Measurements from ENCODE around the gene ATP5MG. TPM values are rescaled to one million over a fixed set of nuclear protein-coding genes. Genes with fewer than 3 reads are reported as not detected.
A peak's percentile ranks its signal among the peaks of the same experiment; 100 is the strongest.
"Not testable (repeated sequence)": the region's sequence is repeated elsewhere in the genome, so short reads cannot be mapped to it uniquely, and the experiment has no call there.

ATP5MG gene
- total RNA-seq, 4 donors from 2014 or later: 38.5 to 89.8 (median 51.6) TPM

- DNase-seq: peak in 1 of 3 donors; percentile 64
- Histone ChIP-seq H3K27me3 (no peaks in the 10 kb centered on the region), H3K9me3 (no peaks in the 10 kb centered on the region), H3K27ac (peak overlapping the region in 1 of 4 donors; percentile 2), H3K4me3 (no peak overlapping the region), H3K4me1 (no peaks in the 10 kb centered on the region), H3K36me3 (peaks cover 0 to 7% (median 0%) of the 10 kb centered on the region in 3 donors)
- TF ChIP-seq POLR2A (IDR thresholded peaks at IDR 0.05): no peak
- TF ChIP-seq, protein P1, sequence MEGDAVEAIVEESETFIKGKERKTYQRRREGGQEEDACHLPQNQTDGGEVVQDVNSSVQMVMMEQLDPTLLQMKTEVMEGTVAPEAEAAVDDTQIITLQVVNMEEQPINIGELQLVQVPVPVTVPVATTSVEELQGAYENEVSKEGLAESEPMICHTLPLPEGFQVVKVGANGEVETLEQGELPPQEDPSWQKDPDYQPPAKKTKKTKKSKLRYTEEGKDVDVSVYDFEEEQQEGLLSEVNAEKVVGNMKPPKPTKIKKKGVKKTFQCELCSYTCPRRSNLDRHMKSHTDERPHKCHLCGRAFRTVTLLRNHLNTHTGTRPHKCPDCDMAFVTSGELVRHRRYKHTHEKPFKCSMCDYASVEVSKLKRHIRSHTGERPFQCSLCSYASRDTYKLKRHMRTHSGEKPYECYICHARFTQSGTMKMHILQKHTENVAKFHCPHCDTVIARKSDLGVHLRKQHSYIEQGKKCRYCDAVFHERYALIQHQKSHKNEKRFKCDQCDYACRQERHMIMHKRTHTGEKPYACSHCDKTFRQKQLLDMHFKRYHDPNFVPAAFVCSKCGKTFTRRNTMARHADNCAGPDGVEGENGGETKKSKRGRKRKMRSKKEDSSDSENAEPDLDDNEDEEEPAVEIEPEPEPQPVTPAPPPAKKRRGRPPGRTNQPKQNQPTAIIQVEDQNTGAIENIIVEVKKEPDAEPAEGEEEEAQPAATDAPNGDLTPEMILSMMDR (IDR thresholded peaks at IDR 0.05): no peak
Measured at GRCh38 chr11:118415739-118416068, 14.3 kb downstream of the ATP5MG start.

DNA sequence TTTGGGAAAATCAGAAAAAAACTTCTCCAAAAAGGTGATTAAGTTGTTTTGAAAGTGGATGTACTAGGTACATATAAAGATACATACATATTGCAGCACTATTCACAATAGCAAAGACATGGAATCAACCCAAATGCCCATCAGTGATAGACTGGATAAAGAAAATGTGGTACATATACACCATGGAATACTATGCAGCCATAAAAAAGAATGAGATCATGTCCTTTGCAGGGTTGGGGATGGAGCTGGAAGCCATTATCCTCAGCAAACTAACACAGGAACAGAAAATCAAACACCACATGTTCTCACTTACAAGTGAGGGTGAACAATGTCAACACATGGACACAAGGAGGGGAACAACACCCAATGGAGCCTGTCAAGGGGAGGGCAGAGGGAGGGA, 15.5 kb downstream of the ATP5MG start:
- H3K9me3 ChIP-seq, H3K36me3 ChIP-seq, H3K27ac ChIP-seq, DNase-seq, H3K4me3 ChIP-seq, H3K4me1 ChIP-seq, H3K27me3 ChIP-seq: not testable (repeated sequence)

- H3K4me3 ChIP-seq: no peak overlapping the region
- no peaks in the 10 kb centered on the region for H3K4me1 ChIP-seq
- DNase-seq: no peak
- H3K9me3 ChIP-seq: no peaks in the 10 kb centered on the region
- no peak for TF ChIP-seq POLR2A (IDR thresholded peaks at IDR 0.05)
- H3K36me3 ChIP-seq: peaks cover 0 to 7% (median 0%) of the 10 kb centered on the region in 3 donors
- no peak overlapping the region for H3K27ac ChIP-seq
- H3K27me3 ChIP-seq: no peaks in the 10 kb centered on the region
Measured at GRCh38 chr11:118417801-118418200, 16.4 kb downstream of the ATP5MG start.

DNA sequence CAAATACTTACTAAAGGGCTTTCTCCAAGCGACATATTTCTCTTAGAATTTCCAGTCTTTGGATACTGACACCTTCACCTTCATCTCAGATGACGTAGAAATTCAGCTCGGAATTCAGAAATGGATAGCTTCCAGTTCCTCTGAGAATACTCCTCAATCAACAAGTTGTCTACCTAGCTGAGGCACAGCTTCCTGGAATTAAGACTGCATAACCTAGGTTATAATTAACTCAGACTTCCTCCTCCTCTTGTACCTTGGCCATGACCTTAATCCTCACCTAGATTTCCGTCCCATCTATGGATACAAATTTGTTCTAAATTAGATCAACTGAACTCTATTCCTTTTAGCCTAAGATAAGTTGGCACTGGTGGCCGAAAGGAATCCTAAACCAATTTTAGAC, 17.4 kb downstream of the ATP5MG start:
- Histone ChIP-seq H3K4me3 (peak overlapping the region in 1 of 4 donors; percentile 38), H3K27ac (peak overlapping the region in 1 of 4 donors; percentile 44), H3K27me3 (no peaks in the 10 kb centered on the region), H3K4me1 (no peaks in the 10 kb centered on the region), H3K9me3 (no peaks in the 10 kb centered on the region), H3K36me3 (peaks cover 0 to 6% (median 0%) of the 10 kb centered on the region in 3 donors)
- no peak for DNase-seq
- TF ChIP-seq, protein P1 (IDR thresholded peaks at IDR 0.05): no peak
- TF ChIP-seq POLR2A (IDR thresholded peaks at IDR 0.05): no peak

- DNase-seq: no peak
- H3K9me3 ChIP-seq: no peaks in the 10 kb centered on the region
- H3K36me3 ChIP-seq: no peaks in the 10 kb centered on the region
- H3K4me1 ChIP-seq: no peaks in the 10 kb centered on the region
- H3K27me3 ChIP-seq: no peaks in the 10 kb centered on the region
- H3K4me3 ChIP-seq: no peak overlapping the region
- no peak overlapping the region for H3K27ac ChIP-seq
- TF ChIP-seq POLR2A (IDR thresholded peaks at IDR 0.05): no peak
- TF ChIP-seq, protein P1 (IDR thresholded peaks at IDR 0.05): no peak
Measured at GRCh38 chr11:118427707-118428106, 26.3 kb downstream of the ATP5MG start.

DNA sequence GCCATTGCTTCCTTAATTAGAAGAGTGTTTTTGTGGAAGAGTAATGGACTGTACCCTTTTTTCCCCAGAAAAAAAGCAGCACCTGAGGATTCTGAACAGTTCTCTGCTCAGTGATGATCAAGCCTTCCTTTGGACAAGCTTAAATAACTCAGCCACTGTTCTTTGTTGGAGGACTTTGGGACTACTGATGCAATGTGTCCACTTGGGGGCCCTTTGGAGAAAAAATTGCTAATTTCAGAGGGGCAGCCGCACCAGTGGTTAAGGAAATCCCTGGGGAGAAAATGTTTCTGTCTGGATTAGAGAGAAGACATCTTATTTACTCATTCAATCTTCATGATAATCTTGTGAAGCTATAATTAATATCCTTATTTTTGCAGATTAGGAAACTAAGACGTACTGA, 29.6 kb downstream of the ATP5MG start:
- H3K4me3 ChIP-seq: no peak overlapping the region
- no peaks in the 10 kb centered on the region for H3K27me3 ChIP-seq
- H3K27ac ChIP-seq: no peak overlapping the region
- H3K9me3 ChIP-seq: no peaks in the 10 kb centered on the region
- H3K36me3 ChIP-seq: no peaks in the 10 kb centered on the region
- TF ChIP-seq POLR2A (IDR thresholded peaks at IDR 0.05): no peak
- TF ChIP-seq, protein P1 (IDR thresholded peaks at IDR 0.05): no peak
- peaks cover 0 to 14% (median 0%) of the 10 kb centered on the region in 4 donors for H3K4me1 ChIP-seq
- no peak for DNase-seq

GRCh38 chr11:118434123-118434552, 32.7 kb downstream of the ATP5MG start:
- Histone ChIP-seq H3K36me3 (no peaks in the 10 kb centered on the region), H3K4me3 (peak overlapping the region; percentile 92 to 95 (median 94)), H3K9me3 (no peaks in the 10 kb centered on the region), H3K27me3 (no peaks in the 10 kb centered on the region), H3K27ac (peak overlapping the region in 1 of 4 donors; percentile 94), H3K4me1 (peaks cover 0 to 32% (median 0%) of the 10 kb centered on the region in 4 donors)
- TF ChIP-seq POLR2A (IDR thresholded peaks at IDR 0.05): no peak
- TF ChIP-seq, protein P1 (IDR thresholded peaks at IDR 0.05): no peak
- no peak for DNase-seq

Data from Peyer's patch (tissue), 4 donors.